ENCODE measurements around the gene H1-8.
A peak's percentile ranks its signal among the peaks of the same experiment; 100 is the strongest.

The H1-8 gene

DNA sequence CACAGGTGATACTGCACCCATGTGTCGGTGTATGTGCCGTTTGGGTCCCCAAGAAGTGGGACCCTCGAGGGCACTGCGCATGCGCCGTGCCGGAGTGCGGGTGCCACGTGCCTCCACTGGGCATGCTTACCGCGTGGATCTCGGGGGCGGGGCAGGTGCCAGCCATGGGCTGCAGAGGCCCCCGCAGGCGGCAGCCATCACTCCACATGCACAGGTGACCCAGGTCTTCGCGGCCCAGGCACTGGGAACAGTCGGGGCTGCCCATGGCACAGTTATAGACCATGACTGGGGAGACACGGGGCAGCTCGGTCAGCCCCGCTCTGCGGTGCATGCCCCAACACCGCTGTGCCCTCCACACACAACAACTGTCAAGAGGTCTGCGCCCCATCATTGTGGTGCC, 31.2 kb downstream of the H1-8 start:
- no peak for DNase-seq (ENCODE audit: low read depth)

DNA sequence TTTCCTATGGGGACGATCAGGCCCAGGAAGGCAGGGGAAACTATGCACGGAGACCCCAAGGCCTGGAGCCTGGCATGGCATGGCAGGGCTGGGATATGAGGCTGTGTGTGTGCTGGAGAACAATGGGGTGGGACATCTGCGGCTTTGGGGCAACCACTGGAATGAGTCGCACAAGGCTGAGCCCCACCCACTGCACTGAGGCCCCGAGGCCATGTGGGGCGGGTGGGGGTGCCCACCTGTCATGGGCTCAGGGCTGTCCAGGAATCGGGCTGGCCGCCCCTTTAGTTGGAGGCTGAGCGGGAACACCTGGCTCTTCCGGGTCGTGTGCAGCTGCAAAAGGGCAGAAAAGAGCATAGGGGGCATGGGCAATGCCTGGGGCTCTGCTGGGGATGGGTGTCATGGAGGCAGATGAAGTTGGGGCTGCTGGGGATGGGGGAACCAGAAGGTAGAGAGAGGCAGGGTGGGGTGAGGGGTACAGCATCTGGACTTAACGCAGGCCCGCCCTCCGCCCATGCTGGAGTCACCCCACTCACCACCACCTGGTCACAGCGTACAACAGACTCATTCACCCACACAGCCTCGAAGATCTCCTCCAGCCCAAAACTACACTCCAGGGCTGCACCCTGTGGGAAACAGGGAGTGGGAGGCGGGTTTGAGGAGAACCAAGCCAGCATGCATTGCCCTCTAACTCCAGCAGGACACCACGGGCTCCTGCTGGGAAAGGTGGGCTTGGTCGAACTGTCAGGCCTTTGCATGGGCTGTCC, 32.4 kb downstream of the H1-8 start:
- DNase-seq (ENCODE audit: low read depth): no peak

DNA sequence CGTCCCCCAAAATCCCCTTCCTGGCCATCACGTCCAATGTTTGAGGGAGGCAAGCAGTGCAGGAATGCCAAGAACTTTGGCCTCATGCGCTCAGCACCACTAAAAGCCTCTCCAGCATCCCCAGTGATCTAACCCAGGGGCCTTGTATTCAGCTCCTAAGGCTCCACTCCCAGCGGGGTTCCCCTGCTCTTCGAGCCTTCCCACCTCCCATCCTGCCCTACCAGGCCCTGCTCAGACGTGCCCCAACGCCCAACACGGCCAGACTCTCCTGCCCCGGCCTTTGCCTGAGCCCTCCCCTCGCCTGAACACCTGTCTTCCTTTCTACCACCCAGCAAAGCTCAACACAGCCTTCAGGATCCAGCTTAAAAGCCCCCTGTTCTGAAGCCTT, 33.0 kb downstream of the H1-8 start:
- DNase-seq (ENCODE audit: low read depth): no peak

DNA sequence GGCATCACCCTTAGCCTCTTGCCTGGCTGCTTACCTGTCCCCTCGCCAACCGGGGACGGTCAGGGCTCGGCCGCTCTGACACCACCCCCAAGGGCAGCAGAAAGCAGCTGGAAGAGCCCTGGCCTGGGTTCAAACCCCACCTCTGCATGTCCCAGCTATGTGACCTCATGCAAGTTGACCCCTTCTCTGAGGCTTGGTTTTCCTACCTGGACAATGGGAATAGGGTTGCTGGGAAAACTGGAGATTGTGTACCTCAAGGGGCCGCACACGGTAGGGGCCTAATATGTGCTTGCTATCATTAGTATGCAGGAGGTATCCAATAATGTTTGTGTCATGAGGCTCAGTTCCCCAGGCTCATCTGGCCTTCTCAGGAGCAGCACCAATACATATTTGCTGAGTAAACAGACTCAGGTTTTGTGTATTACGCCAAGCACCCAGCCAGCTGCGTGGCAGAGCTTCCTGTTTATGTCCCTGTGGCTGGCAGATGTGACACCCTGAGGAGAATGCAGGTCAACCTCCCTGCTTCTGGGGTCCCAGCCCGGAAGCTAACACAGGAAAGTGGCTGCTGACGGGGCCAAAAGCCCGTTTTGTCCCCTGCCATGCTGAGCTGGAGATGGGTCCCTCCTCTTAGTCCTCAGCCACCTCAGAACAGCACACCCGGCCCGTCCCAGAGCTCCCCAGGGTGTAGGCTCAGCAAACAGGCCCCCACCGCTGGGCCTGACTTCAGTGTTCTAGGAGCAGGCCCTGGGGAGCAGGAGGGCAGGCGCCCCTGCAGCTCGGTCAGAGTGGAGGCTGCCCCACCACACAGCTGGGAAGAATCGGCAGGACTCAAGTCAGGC, 33.8 kb downstream of the H1-8 start:
- peak; percentile 67 for DNase-seq (ENCODE audit: low read depth)

DNA sequence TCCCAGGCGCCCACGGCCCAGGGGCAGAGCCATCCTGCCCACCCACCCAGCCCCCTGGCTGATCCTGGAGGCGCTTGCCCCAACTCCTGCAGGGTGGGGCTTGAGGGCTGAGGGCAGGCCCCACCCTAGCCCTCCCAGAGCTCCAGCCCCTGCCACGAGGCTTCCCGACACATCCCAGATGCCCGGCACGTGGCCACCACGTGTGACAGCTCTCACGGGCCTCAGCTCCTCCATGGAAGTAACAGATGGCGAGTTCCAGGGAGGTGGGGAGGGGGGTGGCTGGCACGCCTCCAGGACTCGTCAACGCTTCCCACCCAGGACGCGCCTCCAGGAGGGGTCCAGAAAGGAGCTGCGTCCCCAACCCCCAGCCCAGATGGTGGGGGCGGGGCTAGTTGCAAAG, 34.4 kb downstream of the H1-8 start:
- DNase-seq (ENCODE audit: low read depth): no peak

DNA sequence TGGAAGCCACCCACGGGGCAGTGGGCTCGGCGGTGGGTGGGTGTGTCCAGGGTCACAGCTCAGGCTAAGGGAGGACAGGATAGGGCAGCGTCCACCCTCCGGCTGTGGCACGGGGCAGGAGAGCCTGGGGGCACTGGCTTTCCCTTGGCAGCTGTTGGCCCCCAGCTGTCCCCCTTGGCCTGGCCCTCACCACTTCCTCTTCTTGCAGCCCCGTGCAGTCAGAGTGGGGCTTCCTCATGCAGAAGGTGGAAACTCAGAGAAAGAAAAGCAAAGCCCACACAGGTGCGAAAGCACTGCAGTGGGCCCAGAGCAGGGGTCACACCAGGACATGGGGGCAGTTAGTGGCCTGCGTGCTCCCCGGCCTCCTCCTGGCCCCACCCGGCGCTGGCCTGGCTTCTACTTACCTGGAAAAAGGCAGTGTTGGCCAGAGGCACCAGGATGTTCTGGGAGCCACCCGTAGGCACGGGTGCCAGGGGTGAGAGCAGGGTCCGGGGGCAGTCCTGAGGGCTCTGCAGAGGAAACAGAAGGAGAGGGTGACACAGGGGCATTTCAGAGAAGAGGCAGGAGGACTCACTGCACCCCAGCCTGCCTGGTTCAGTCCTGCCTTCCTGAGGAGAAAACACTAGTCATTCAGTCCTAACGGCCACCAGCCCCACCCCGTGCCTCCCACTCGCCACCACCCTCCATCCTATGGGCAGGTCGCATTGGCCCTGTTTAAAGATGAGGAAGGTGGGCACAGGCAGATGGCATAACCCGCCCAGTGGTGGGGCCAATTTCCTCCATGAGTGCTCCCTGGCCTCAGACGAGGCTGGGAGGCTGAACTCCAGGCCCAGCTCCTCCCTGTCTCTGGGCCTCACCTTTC, 35.2 kb downstream of the H1-8 start:
- no peak for DNase-seq (ENCODE audit: low read depth)

DNA sequence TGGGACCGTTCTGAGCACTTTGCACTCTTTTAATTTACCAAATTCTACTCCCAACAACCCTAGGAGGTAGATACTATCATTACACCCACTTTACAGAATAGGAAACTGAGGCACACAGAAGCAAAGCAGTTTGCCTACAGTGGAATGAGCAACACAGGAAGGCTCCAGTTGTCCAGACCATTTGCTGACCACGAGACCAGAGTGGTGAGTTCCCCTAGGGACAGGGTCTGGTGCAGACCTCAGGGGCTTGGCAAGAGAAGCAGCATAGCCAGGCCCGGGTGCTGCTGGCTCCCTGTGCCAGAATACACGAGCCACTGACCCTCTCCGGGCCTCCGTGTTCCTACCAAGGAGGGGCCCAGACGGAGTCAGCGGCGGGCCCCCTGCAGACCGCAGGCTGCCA, 37.0 kb downstream of the H1-8 start:
- no peak for DNase-seq (ENCODE audit: low read depth)

DNA sequence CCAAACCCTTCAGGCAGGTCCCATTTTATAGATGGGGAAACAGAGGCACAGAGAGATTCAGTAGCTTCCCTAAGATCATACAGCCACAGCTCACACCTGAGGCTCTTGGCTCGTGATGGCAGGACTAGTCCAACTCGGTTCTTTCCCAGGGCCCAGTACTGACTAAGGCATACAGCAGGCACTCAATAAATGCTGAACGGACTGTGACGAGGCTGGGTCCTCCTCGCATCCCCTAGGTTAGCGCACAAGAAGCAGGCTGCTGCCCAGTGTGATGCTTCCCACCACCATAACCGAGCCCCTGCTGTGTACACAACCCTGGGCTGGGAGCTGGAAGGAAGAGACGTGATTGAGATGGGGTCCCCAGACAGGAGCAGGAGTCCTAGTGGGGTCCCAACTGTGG, 38.6 kb downstream of the H1-8 start:
- DNase-seq (ENCODE audit: low read depth): no peak

DNA sequence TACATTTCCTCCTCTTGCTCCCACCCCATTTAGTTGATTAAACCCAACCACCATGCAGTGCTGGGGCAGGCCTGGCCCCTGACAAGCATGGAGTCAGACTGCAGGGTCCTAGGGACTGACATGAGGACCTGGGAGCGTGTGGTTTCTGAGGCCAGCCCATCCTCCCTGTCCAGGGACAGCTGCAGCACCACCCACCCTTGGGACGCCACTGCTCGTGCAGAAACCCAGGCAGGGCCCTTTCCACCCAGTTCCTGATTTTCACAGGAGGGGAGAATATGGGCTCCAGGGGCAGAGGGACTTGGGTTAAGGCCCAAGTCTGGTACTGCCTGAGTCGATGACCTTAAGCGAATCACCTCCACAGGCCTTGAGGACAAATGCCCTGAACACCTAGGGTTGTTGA, 39.8 kb downstream of the H1-8 start:
- DNase-seq (ENCODE audit: low read depth): no peak

DNA sequence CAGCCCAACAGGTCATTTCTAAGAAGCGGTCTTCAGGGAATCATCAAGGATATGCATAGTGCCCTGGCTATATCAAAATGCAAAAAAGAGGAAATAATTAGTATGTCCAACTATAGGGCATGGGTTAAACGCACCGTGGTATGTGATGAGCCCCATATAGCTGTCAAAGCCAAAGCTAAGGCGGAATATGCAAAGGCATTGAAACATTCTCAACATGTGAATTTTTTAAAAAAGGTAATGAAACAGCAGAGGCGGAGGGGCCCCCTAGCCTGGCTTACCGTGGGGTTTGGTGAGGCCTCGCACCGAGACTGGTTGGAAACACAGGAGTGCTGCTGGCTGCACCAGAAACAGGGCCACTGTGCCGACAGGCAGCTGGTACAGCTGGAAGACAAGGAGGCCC, 40.3 kb downstream of the H1-8 start:
- DNase-seq (ENCODE audit: low read depth): no peak

DNA sequence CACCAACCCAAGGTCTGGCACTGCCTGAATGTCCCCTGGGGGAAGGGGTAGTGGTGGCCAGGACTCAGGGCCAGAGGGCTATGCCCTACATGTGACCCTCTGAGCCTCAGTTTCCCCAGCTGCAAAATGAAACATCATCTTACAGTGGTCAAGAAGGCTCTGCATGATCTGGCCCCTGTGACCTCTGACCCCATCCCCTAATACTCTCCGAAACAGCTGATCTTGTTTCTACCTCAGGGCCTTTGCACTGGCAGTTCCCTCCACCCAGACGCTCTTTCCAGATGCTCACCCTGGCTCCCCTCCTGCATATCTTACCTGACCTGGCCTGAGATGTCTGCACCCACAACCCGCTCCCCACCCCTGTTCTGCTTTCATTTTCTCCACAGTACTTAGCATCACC, 41.7 kb downstream of the H1-8 start:
- DNase-seq (ENCODE audit: low read depth): no peak

DNA sequence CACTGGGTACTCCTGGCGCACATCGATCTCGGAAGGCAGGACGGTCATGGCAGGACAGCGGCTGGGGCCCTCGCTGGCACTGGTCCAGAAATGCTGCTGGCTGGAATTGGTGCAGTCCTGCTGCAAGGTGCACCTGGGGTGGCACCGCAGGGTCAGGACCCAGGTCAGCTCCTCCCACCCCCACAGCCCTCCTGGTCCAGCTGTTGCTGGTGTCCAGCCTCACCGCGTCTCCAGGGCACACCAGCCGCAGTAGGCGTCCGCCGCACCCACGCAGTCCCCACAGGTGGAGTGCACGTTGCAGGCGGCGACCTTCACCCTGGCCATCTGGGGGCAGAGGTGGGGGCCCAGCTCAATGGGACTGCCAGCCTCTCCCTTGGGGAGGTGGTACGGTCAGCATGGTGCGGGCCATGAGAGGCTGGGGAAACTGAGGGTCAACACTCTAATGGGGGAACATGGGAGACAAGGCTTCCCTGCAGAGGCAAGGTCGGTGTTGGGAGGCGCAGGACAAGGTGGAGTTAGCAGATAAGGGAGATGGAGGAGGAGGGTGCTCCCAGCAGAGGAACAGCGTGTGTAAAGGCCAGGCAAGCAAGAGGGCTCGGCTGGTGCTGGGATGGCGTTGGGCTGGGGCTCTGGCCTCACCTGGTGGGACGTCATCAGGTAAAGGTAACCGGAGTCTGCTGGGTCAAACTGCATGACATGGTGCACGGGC, 43.1 kb downstream of the H1-8 start:
- no peak for DNase-seq (ENCODE audit: low read depth)

DNA sequence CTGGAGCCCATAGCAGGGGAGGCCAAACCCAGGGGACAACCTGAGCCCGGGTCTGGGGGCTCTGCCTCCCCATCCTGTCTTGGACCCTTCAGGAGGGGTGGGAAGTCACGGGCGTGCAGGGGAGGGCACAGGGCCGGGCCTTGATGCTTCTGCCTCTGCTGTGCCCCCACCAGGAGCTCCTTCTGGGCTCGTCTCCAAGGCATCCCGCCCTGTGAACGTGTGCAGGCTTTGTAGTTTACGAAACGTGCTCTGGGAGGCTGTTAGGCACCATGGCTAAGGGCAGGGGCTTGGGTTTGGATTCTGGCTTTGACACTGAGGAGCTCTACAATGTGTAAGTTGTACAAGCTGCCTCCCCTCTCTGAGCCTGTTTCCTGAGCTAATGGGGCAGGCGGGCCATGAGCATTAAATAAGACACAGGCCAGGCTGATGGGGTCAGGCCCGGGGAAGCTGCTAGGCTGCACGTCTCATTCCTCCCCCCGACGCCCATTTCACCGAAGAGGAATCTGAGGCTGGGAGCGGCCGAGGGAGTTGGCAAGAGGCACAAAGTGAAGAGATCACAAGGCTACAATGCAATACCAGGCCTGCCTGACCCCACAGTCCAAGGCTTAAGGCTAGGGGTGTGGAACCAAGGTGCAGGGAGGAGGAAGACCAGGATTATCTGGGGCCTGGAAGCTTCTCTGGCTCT, 43.9 kb downstream of the H1-8 start:
- no peak for DNase-seq (ENCODE audit: low read depth)

DNA sequence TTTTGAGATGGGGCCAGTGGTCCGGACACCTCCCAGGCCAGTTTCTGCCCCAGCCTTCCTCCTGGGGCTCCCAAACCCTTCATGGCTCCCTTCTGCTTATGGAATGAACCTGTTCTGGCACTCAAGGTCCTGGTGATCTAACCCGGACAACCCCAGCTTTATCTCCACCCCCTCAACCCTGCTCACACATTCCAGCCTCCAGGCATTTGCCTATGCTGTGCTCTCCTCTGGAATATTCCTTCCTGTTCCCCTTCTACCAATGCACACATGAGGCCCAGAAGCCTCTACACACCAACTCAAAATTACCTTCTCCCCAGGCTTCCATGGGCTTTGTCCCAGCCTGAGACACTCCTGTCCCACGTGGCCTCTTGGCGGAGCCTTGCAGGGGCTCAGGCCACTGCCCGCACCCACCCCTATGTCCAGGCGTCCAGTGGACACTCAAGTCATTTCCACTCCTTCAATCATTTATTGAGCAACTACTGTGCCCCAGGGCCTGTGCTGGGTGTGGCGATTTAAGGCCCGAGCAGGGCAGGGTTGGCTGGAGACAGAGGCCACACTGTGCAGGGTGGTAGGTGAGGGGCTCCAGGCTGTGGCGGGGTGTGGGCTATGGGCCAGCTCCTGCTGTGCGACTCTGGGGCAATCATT, 44.7 kb downstream of the H1-8 start:
- DNase-seq (ENCODE audit: low read depth): no peak

DNA sequence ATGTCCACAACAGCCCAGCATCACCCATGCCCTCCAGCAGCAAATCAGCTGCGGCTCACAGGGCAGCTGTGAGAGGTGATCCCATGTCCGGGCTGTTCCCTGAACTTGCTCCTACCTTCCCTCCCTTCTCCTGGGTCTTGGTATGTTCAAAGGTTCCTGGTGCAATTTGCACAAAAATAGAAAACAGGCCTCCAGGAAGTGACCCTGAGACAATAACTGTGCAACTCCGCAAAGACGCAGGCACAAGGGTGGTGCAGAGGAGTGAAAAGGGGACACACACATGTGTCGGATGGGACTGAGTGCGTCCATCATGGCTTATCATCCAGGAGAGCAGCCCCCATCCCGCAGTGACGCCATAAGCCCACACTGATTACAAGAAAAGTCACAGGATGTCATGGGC, 47.2 kb downstream of the H1-8 start:
- DNase-seq (ENCODE audit: low read depth): no peak

DNA sequence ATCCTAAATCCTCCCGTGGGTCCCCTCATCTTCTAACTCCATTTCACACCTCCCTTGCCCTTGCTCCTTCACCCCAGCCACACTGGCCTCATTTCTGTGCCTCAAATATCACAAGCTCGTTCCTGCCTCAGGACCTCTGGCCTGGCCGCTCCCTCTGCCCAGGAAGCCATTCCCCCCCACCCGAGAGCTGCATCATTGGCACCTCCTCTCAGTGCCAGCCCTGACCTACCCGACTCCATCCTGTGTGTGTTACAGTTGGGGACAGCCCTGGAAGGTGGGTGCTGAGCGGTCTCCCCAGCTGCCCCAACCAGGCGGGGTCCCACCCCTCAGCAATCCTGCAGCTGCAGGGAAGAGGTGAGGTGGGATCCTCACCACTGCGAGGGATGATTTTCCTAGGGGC, 49.0 kb downstream of the H1-8 start:
- DNase-seq (ENCODE audit: low read depth): no peak

DNA sequence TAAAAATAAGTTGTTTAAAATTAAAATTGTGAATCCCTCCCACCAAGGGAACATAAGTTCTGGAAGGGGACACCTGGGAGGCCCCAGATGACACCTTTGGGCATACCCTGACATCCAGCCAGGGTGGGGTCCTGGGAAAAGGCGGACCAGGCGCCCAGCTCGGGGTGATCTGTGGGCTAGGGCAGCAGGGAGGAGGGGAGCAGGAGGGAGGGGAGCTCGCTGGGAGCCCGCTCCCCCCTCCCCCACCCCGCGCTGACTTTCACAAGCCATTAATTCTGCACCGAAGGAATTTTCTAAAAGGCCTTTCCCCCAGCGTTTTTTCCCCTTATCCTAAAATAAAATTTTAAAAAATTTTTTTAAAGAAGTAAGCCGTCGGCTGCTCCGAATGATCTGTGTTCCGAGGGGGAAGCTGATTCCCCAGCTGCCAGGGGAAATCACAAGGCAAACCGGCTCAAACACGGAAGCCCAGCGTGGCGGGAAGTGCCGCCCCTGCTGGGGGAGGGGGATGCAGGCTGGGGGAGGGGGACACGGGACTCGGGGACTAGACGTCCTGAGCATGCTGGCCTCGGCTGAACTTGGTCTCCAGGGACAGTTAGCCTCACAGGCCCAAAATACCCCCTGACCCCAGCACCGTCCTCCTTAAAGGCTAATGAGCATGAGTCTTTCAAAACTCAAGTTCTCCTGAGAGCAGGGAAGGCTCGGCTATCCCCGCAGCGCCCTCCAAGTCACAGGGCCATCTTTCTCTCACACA, 49.6 kb downstream of the H1-8 start:
- DNase-seq (ENCODE audit: low read depth): no peak

DNA sequence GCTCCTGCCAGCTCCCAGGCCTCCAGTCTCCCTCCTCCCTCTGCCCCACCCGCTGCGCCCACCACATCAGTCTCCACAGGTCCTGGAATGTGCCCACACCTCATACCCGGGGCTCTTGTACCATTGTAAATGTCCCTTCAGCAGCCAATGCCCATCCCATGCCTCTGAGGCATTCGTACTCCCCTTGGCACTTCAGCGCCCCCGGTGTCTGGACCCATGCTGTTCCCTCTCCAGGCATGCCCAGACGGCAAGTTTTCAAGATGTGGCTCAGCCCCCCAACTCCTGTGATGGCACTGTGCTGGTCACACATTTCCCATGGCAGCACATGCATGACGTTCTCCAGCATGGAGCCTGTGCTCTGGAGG, 50.2 kb downstream of the H1-8 start:
- no peak for DNase-seq (ENCODE audit: low read depth)

DNA sequence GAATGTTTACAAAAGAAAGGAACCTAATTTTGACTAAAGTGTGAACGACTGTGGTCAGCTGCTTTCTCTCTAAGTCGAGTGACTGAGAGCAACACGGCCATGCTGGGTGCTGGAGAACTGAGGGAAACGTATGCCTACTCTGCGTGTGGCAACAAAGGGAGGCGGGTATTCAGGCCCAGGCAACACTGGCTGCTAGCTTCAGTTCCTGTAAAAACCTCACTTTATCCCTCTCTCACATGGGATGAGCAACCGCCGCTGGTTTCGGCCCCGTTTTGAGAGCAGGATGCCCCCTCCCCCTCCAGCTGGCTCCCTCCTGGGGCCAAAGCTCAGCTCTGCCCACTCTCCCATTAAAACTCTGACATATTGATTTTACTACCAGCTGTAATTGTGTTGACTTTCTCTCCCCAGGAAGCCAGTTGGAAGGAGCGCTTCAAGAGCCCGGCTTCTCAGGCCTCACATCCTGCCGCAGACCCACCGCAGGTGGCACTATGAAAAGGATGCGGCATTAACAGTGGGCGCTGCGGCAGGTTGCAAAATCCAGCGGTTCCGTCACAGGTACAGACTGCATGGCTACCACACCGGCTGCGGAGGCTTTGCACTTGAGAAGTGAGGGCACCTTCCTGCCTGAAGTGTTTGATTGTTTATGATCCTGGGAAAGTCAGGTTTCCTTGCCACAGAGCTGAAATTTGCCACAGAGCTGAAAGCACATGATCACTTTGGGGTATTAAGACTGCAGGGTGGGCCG, 50.8 kb downstream of the H1-8 start:
- DNase-seq (ENCODE audit: low read depth): no peak

DNA sequence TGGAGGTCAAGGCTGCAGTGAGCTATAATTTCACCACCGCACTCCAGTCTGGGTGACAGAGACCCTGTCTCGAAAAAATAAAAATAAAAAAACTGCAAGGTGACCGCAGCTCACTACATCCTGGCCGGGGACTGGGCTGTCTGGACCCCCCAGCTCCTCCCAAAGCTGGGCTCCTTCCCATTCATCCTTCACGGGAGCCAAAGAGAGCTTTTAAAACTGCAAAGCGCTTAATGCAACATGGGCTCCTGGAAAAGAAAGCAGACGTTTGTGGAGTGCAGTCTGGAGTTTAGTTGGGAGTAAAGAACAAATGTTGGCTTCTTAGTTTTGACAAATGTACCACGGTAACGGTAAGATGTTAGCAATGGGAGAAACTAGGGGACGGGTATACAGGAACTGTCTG, 51.4 kb downstream of the H1-8 start:
- DNase-seq (ENCODE audit: low read depth): no peak
